Measurements from ENCODE around the gene CYP4X1.
"Not testable (repeated sequence)": the region's sequence is repeated elsewhere in the genome, so short reads cannot be mapped to it uniquely, and the experiment has no call there.

CYP4X1 gene

DNA sequence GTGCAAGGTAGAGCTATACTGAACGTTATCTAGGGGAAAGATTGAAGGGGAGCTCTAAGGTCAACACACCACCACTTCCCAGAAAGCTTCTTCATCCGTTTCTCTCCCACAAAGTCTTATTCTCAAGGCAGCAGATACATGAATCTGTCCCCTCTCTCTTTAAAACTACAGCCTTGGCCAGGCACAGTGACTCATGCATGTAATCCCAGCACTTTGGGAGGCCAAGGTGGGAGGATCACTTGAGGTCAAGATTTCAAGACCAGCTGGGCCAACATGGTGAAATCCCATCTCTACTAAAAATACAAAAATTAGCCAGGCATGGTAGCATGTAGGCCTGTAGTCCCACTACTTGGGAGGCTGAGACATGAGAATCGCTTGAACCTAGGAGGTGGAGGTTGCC lies 8.1 kb downstream of the CYP4X1 start:
- DNase-seq (ENCODE audit: extremely low read depth, low read depth): no peak
- TF ChIP-seq, protein P1, sequence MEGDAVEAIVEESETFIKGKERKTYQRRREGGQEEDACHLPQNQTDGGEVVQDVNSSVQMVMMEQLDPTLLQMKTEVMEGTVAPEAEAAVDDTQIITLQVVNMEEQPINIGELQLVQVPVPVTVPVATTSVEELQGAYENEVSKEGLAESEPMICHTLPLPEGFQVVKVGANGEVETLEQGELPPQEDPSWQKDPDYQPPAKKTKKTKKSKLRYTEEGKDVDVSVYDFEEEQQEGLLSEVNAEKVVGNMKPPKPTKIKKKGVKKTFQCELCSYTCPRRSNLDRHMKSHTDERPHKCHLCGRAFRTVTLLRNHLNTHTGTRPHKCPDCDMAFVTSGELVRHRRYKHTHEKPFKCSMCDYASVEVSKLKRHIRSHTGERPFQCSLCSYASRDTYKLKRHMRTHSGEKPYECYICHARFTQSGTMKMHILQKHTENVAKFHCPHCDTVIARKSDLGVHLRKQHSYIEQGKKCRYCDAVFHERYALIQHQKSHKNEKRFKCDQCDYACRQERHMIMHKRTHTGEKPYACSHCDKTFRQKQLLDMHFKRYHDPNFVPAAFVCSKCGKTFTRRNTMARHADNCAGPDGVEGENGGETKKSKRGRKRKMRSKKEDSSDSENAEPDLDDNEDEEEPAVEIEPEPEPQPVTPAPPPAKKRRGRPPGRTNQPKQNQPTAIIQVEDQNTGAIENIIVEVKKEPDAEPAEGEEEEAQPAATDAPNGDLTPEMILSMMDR (IDR thresholded peaks at IDR 0.05; ENCODE audit: low read depth, low read length): no peak

DNA sequence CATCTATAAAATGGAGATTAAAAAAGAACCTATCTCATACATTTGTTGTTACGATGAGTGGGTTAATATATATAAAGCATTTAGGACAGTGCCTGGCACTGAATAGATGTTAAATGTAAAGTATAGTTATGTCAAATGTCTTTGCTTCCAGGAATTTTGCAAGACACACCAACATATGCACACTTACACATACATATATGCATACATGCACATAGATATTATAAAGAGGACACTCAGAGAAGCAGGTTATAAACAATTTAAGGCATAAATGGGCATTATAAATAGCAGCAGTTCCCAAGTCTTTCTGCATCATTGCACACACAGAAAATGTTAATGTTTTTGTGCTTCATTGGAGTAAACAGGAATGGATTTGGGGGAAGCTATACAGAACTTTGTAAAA lies 13.3 kb downstream of the CYP4X1 start:
- no peak for DNase-seq (ENCODE audit: extremely low read depth, low read depth)
- TF ChIP-seq, protein P1 (IDR thresholded peaks at IDR 0.05; ENCODE audit: low read depth, low read length): no peak

DNA sequence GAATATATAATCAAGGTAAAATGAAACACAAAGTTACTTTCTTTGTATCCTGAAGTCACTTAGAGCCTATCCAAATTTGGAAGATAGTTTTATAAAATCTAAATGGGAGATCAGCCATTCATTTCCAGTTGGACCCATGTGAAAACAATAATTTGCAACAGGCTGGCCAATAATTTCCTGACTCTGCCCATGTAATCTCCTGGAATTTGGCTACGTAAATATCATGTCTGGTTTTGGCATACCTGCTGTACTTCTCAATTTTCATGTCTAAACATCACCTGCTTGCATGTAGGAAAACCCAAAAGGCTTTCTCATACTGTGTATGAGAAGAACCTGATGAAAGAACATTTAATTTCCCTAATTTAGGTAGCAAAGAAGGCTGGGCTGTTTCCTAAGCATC lies 35.9 kb downstream of the CYP4X1 start:
- DNase-seq (ENCODE audit: extremely low read depth, low read depth): no peak
- TF ChIP-seq, protein P1 (IDR thresholded peaks at IDR 0.05; ENCODE audit: low read depth, low read length): no peak

DNA sequence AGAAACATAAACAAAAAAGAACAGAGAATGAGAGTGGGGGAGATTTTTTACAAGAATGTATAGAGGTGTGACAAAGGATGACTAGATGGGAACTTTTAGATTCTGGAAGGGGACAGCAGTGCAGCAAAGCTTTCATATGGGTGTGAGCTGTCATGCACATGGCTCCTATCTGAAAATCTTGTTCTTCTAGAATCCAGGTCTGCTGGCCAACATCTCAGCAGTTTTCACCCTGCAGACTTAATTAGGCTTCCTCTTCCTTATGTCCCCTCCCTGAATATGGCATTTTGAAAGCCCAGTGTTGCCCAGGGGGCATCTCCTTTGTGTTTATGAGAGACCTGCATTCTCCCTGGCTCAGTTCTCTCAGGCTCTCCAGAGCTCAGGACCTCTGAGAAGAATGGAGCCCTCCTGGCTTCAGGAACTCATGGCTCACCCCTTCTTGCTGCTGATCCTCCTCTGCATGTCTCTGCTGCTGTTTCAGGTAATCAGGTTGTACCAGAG lies 43.7 kb downstream of the CYP4X1 start, which contains the start of gene CYP4Z1:
TSS of gene CYP4Z1 (plus strand) at position 135 of the 498 bp plus-strand sequence. CDS start at position 395, 260 bp downstream.
- TF ChIP-seq, protein P1 (IDR thresholded peaks at IDR 0.05; ENCODE audit: low read depth, low read length): no peak
- no peak for DNase-seq (ENCODE audit: extremely low read depth, low read depth)

DNA sequence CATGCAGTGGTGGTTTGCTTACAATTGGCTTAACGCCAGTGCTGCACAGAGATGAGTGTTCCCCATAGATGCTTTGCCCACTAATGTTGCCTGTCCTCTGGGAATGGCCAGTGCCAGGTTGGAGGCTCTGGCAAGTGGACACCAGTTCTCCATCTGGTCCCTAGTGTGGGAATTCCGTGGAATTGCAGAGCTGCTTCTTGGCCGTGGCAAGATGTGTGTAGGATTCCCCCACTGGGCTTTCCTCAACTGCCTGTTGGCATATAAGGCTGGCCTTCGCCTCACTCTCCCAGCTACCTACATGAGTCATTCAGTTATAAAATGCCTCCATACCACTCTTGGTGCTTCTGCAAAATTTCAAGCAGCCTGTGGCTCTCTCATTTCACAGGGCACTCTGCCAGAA lies 45.6 kb downstream of the CYP4X1 start:
- not testable (repeated sequence) for DNase-seq (ENCODE audit: extremely low read depth, low read depth)

DNA sequence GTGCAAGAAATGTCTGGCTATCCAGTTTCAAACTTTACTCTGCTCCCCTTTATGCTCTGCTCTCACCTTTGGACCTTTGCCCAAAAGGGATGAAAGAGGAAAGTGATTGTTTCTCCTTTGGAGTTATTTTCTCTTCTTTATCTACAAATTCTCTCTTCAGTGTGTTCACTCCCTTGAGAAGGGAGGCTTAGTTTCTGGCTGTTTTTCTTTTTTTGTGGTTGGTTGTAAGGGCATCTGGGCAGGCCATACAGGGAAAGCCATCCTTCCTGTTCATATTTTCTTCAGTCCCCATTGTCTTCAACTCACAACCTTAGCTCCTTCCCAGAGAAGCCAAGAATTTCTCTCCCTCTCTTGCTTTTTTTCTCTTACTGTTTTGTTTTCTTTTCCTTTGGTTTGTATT lies 46.0 kb downstream of the CYP4X1 start:
- DNase-seq (ENCODE audit: extremely low read depth, low read depth): not testable (repeated sequence)

DNA sequence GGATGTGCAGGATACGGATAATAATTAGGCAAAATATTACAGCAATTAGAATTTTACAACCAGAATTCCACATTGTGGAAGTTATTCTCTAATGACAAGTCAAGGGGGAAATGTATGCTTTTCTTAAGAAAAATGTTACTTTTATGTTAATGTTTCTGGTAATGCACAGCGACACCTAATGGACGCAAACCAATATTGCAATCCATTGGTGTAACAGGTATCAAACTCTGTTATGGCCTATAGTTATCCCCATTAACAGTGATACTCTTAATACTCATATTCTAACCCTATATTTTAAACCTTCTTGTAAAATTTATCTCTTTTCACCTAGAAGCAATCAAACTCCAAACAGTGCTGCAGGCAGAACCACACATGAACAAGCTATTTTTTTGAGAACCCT lies 65.9 kb downstream of the CYP4X1 start:
- TF ChIP-seq, protein P1 (IDR thresholded peaks at IDR 0.05; ENCODE audit: low read depth, low read length): peak; percentile 37
- not testable (repeated sequence) for DNase-seq (ENCODE audit: extremely low read depth, low read depth)

DNA sequence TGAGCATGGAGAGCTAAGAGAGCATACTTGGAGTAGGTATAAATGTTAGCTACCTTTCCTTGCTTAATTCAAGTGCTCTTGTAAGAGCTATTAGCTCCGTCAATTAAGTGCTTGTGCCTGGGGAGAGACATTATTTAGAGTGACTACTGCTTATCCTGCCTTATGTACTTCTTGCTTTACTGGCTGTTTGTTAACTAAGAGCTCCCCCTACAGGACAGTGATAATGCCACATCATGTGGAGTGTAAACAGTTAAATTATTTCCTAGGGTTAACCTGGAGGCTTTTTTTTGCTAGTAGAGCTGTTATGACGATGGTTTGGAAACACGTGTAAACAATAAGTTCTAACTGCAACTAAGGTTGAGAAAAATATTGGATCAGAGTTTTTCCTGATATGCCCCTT lies 68.0 kb downstream of the CYP4X1 start:
- not testable (repeated sequence) for DNase-seq (ENCODE audit: extremely low read depth, low read depth)
